NCI-H2196 (cell line): Measurements from ENCODE around the gene NFATC2IP.
A peak's percentile ranks its signal among the peaks of the same experiment; 100 is the strongest.
"Not testable (repeated sequence)": the region's sequence is repeated elsewhere in the genome, so short reads cannot be mapped to it uniquely, and the experiment has no call there.

ENCODE experiments used
- DNase-seq: peaks from one replicate; lab custom pipeline; 2025; ENCODE audit not compliant: unreplicated experiment; lab: John Stamatoyannopoulos, UW

The NFATC2IP gene

GRCh38 chr16:28925386-28926228 lies 25.1 kb upstream of the NFATC2IP start:
- DNase-seq = no peak

DNA sequence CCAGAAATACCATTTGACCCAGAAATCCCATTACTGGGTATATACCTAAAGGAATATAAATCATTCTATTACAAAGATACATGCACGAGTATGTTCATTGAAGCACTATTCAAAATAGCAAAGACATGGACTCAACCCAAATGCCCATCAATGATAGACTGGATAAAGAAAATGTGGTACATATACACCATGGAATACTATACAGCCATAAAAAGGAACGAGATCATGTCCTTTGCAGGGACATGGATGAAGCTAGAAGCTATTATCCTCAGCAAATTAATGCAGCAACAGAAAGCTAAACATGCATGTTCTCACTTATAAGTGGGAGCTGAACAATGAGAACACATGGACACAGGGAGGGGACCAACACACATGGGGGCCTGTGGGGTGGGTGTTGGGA lies 24.5 kb upstream of the NFATC2IP start:
- not testable (repeated sequence) for DNase-seq

- DNase-seq = no peak
Observed at GRCh38 chr16:28927815-28928214, 22.9 kb upstream of the NFATC2IP start.

GRCh38 chr16:28930203-28930602 lies 20.5 kb upstream of the NFATC2IP start:
- no peak for DNase-seq

GRCh38 chr16:28930652-28931051 lies 20.1 kb upstream of the NFATC2IP start:
- DNase-seq = no peak

- DNase-seq = no peak
Observed at GRCh38 chr16:28931801-28932225, 18.9 kb upstream of the NFATC2IP start, which contains the start of gene CD19. TSS of gene CD19 (plus strand) at chr16:28931971. CDS start at chr16:28932001, 30 bp downstream.

DNA sequence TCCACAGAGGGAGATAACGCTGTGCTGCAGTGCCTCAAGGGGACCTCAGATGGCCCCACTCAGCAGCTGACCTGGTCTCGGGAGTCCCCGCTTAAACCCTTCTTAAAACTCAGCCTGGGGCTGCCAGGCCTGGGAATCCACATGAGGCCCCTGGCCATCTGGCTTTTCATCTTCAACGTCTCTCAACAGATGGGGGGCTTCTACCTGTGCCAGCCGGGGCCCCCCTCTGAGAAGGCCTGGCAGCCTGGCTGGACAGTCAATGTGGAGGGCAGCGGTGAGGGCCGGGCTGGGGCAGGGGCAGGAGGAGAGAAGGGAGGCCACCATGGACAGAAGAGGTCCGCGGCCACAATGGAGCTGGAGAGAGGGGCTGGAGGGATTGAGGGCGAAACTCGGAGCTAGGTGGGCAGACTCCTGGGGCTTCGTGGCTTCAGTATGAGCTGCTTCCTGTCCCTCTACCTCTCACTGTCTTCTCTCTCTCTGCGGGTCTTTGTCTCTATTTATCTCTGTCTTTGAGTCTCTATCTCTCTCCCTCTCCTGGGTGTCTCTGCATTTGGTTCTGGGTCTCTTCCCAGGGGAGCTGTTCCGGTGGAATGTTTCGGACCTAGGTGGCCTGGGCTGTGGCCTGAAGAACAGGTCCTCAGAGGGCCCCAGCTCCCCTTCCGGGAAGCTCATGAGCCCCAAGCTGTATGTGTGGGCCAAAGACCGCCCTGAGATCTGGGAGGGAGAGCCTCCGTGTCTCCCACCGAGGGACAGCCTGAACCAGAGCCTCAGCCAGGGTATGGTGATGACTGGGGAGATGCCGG lies 18.2 kb upstream of the NFATC2IP start:
- no peak for DNase-seq

- DNase-seq = no peak
Observed at GRCh38 chr16:28933171-28933570, 17.6 kb upstream of the NFATC2IP start.

DNA sequence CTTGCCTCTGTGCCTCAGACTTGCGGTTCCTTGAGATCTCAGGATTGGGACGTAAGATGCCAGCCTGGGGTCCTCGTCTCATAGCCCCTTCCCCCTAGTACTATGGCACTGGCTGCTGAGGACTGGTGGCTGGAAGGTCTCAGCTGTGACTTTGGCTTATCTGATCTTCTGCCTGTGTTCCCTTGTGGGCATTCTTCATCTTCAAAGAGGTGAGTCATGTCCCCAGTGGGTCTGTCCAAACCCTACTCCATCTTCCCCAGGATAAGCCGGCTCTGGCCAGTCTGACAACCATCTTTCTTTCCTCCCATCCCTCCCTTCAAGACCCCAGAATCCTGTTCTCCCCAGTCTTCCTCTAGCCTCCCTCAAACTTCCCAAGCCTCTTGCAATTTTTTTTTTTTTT lies 15.4 kb upstream of the NFATC2IP start:
- DNase-seq = no peak

DNA sequence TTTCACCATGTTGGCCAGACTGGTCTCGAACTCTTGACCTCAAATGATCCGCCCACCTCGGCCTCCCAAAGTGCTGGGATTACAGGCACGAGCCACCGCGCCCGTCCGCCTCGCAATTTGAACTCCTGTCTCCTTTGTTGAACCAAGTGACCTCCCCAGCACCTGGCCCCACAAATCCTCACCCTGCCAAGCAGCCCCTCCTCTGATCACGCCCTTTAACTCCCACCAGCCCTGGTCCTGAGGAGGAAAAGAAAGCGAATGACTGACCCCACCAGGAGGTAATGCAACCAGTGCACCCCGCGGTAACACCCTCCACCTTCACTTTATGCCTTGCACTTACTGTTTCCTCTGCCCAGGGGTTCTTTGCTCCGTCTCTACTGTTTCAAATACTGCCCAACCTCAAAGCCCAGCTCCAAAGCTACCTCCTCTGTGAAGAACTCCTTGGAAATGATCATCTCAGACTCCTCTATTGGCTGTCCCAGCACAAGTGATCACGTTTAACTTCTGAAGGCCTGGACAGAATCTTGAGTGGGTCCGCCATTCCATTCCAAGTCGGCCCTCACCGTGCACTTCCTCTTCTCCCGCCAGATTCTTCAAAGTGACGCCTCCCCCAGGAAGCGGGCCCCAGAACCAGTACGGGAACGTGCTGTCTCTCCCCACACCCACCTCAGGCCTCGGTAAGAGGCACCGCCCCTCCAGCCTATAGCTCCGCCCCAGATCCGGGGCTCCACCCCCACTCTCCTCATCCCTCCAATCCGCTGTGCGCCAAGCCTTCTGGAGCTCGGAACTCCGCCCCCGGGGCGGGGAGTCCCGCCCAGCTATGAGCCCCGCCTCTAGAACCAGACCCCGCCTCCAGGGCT lies 14.6 kb upstream of the NFATC2IP start:
- DNase-seq = peak; percentile 48

GRCh38 chr16:28936784-28937155 lies 14.0 kb upstream of the NFATC2IP start:
- no peak for DNase-seq

- no peak for DNase-seq
Observed at GRCh38 chr16:28937222-28937876, 13.4 kb upstream of the NFATC2IP start.

DNA sequence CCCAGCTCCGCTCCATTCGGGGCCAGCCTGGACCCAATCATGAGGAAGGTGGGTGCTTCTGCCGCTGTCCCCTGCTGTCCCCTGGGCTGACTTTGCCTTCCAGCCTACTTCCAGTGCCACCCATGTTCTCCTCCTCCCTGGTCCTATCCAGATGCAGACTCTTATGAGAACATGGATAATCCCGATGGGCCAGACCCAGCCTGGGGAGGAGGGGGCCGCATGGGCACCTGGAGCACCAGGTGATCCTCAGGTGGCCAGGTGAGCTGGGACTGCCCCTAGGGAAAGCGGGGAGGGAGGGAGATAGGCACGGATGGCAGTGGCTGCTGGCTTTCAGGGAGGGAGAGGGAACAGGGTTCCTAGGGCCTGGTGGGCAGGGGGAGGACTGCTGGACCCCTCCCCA lies 12.0 kb upstream of the NFATC2IP start:
- DNase-seq = no peak

- not testable (repeated sequence) for DNase-seq
Observed at GRCh38 chr16:28939825-28940224, 10.9 kb upstream of the NFATC2IP start.

DNA sequence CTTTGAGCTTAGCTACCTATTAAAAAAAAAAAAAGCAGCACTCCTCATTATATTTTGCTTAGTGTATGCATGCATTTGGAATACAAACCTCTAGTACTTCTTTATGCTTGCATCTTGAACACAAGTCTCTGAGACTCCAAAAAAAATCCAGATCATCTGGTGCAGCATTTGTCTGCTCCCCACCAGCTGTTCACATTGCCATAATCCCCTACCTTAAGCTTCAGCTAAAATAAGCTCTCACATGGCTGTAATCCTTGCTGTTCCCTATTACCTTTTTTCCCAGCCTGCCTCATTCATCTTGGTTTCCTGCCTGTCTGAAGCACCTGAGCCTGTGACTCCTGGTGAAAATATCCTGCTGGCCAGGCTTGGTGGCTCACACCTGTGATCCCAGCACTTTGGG lies 7.5 kb upstream of the NFATC2IP start:
- no peak for DNase-seq

DNA sequence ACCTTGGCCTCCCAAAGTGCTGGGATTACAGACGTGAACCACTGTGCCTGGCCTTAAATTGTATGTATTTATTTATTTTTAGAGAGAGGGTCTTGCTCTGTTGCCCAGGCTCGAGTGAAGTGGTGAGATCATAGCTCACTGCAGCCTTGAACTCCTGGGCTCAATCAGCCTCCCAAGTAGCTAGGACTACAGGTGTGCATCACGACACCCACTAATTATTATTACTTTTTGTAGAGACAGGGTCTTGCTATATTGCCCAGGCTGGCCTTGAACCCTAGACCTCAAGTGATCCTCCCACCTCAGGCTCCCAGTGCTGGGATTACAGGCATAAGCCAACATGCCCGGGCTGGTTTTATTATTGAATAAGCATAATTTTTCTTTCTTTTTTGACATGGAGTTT lies 4.1 kb upstream of the NFATC2IP start:
- no peak for DNase-seq

DNA sequence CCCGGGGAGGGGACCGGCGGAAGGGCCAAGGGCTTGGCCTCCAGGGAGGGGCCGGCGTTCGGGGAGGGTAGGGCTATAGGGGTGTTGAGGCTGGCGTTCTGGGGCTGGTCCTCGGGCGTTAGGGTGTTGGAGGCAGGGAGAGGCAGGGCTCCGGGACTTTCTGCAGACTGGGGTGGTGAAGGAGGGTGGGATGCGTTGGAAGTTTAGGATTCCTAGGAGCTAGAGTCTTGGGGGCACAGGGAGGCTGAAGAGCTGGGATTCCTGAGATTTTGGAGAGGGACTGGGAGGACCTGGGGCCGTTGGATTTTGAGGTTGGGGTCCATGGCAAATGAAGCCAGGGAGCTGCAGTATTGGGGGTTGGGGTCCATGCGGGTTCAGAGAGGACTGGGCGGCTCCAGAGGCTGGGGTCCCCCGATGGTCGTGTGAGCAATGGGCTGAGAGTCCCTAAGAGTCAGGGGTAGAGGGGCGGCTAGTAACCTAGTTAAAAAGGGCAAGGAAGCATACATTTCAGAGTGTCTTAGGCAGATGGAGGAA lies 740 bp downstream of the NFATC2IP start:
- DNase-seq = no peak

GRCh38 chr16:28958216-28958615 lies 7.5 kb downstream of the NFATC2IP start:
- DNase-seq = no peak

- no peak for DNase-seq
Observed at GRCh38 chr16:28958836-28959235, 8.1 kb downstream of the NFATC2IP start.

- DNase-seq = no peak
Observed at GRCh38 chr16:28964072-28964471, 13.3 kb downstream of the NFATC2IP start.
